GM18867 (cell line): ENCODE data around the gene DCAF5.

Experiments
- ATAC-seq: cut with Tn5 transposase; IDR thresholded peaks from one replicate; pipeline ENCODE4 v1.9.1; 2021; ENCODE audit warnings: mild to moderate bottlenecking, moderate library complexity; ENCODE audit not compliant: unreplicated experiment

The DCAF5 gene

DNA sequence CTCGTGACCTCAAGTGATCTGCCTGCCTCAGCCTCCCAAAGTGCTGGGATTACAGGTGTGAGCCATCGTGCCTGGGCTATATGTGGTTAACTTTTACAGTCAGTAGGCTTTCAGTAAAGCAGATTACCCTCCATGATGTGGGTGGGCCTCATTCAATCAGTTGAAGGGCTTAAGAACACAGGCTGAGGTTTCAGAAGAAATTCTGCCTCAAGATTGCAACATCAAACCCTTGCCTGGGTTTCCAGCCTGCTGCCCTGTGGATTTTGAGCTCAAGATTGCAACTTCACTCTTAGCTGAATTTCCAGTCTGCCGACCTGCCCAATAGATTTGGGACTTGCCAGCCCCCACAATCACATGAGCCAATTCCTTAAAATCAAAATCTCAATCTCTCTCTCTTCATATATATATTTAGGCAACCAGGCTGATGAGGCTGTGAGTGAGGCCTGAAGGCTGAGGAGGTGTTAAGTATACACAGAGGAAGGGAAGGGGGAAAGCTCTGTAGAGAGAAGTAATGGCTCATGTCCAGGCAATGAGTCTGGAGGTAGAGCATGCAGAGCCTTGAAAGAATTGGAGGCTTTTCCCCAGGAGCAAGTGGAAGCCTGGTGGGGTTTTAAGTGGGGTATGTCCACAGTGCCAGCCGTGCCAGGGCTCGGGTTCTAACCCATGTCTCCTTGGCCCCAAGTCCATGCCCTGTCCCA, 140.5 kb downstream of the DCAF5 start:
- ATAC-seq, result no peak

DNA sequence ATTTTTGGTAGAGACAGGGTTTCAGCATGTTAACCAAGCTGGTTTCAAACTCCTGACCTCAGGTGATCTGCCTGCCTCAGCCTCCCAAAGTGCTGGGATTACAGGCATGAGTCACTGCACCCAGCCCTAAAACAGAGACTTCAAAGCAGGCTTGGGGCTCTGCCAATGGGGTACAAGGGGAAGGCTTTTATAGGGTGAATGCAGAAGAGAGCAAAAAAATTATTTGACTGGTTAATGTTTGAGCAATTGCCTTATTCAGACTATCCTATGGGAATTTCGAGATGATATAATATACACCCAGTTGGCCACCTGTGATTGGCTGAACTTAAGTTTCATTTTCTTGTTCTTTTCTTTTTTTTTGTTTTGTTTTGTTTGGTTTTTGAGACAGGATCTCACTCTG, 142.3 kb downstream of the DCAF5 start:
- ATAC-seq, result no peak

DNA sequence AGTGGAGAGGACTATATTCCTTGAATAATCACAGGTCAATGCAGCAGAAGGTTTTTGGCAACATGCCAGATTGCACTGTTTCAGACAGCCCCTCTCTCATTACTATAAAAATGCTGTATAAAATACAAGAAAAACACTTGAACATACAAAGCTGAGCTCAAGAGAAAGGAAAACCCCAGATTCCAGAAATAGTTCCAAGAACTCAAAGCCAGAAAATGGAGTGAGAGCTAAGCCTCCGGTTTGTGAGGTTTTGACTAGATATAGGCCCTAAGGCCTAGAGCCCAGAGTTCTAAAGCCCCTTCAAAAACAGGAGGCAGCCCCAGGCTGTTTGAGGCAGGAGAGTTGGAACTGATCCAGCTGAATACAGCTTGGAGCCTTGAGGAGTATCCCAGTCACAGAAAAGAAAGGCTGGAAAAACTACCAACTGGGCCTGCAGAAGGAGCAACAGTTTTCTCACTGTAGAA, 144.5 kb downstream of the DCAF5 start:
- no peak for ATAC-seq

DNA sequence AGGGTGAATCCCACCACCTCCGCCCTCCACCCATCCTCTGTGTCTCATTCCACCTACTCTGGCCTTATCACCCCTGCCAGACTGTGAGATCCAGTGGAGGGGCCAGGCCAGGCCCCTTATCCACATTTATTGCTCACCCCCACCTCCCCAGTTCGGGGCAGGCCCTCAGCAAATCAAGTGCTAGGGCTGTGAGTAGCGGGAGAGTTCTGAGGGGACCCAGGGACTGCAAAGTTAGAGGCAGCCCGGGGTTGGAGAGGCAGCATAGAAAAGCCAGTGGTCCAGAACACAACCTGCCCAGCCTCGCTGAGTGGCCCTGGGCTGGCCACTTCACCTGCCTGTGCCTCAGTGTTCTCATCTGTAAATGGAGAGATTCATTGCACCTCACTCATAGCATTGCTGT, 146.6 kb downstream of the DCAF5 start:
- ATAC-seq, result no peak

DNA sequence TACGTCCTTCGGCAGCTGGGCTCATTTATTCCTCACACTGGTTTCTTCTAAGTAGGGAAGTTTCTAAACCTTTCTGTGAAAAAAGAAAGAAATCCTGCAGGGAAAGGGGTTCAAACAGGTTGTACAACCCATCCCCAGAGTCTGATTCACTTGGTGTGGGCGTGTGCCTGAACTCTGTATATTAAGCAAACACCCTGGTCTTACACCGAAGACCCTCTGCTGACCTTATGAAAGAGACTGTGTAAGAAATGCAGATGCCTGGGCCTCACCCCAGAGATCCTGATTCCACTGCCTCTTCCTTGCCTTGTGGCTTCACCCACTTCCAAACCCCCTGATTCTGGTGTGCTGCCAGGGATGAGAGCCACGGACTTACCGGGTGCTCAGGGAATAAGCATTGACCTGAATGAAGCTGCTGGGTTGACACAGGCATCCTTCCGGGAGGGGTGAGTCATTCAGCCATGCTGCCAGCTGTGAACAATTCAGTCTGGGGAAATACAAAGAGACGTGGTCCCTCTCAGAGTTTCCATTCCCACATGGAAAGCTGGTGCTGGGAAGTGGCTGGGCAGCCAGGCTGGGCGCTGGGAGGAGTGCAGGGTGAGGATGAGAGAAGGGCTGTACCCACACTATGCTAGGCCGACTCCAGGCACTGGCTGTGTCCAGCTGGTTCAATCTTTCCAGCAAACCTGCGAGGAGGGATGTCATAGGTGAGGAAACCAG, 147.3 kb downstream of the DCAF5 start:
- ATAC-seq, result no peak

DNA sequence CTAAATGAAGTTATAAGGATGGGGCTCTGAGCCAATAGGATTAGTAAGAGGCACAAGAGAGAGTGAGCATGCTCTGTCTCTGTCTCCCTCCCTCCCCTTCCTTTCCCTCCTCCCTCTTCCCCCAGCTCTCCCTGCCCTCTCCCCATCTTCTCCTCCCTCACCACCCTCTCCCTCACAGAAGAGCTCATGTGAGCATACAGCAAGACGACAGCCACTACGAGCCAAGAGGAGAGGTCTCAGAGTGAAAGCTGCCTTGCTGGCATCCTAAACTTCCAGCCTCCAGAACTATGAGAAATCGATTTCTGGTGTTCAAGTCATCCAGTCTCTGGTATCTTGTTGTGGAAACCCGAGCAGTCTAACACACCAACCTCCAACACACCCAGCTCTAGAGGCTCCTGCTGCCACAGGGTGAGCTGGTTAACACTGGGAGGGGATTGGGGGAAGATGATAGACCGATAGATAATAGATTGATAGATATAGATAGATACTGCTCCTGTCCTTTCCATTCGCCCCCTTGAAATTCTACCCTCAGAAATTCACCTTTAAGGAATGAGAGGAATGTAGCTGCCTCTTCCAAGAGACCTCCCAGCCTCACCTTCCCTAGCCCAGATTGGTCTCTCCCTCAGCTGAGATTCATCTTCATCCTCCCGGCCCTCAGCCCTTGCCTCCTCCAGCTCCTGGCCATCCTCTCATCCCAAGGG, 148.0 kb downstream of the DCAF5 start:
- no peak for ATAC-seq

DNA sequence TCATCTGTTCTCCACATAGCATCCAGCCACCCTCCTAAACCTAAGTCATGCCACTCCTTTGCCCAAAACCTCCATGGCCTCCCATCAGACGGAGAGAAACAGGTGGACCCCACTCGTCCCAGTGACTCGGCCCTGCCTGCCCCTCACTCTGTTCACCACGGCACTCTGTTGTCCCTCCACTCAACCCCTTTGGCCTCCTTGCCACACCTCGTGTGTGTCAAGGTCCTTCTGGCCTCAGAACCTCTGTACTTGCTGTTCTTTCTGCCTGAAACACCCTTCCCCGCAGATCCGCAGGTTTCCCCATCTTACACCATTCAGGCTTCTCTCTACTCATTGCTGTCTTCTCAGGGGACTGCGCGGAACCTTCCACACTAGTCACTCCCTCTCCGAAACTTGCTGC, 149.3 kb downstream of the DCAF5 start:
- ATAC-seq, result no peak

DNA sequence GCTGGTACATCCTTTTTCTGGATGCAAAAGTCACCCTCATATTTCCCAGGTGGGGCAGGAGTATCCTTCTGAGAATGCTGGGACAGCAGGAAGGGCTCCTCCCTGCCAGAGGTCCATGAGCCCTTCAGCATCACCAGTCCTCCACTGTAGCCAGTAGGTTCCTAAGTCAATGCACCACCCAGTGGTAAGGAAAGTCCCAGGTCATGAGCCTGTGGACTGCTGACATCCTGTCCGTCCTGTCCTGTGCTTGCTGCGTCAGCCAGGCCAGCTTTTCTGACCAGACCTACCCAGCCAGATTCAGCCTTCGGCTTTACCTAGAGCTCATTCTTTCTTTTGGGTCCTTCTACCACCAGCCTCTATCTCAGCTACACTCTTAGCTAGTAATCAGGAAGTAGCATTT, 150.8 kb downstream of the DCAF5 start:
- ATAC-seq, result no peak

DNA sequence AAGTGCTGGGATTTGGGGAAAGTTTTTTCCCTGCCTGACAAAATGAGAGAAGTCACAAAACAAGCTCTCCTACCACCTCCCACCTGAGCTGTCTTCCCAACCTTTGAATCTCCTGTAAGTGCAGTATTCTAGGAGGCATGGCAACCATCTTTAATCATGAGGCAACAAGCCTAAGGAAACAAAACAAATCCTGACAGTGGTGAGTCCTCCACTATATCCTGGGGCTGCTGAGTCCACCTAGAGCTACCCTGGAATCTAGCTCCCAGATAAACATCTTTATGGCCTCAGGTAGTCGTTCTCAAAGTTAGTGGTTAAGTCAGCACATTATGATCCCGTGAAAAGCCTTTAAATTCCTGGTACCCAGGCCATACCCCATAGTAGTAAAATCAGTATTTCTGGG, 151.5 kb downstream of the DCAF5 start:
- no peak for ATAC-seq
